ENCODE data around the gene CCDC152.

DNA sequence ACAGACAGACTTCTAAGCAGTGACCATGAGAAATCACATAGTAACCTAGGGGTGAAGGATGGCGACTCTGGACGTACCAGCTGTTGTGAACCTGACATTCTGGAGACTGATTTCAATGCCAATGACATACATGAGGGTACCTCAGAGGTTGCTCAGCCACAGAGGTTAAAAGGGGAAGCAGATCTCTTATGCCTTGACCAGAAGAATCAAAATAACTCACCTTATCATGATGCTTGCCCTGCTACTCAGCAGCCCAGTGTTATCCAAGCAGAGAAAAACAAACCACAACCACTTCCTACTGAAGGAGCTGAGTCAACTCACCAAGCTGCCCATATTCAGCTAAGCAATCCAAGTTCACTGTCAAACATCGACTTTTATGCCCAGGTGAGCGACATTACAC lies 38.0 kb upstream of the CCDC152 start:
- TF ChIP-seq POLR2AphosphoS5 (IDR thresholded peaks at IDR 0.05): no peak
- no peak for TF ChIP-seq POLR2A (IDR thresholded peaks at IDR 0.05)
